ENCODE measurements around the gene MXRA8.

DNA sequence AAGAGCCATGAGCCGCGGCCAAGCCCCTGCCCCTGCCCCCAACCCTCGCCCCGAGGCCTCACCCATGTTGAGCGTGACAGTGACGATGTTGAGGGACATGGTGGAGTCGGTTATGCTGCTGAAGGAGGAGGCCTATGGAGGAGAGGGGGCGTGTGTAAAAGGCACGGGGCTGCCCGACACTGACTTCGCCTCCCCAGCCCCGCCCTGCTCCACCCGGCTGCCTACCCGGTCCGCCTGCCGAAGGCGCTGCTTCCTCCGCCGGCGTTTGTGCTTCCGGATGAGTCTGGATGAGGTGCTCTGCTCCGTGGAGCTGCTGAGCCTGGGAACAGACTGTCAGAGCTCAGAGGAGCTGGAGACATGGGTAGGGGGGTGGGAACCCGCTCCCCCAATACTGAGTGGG lies 18.2 kb downstream of the MXRA8 start:
- TF ChIP-seq, protein P1, sequence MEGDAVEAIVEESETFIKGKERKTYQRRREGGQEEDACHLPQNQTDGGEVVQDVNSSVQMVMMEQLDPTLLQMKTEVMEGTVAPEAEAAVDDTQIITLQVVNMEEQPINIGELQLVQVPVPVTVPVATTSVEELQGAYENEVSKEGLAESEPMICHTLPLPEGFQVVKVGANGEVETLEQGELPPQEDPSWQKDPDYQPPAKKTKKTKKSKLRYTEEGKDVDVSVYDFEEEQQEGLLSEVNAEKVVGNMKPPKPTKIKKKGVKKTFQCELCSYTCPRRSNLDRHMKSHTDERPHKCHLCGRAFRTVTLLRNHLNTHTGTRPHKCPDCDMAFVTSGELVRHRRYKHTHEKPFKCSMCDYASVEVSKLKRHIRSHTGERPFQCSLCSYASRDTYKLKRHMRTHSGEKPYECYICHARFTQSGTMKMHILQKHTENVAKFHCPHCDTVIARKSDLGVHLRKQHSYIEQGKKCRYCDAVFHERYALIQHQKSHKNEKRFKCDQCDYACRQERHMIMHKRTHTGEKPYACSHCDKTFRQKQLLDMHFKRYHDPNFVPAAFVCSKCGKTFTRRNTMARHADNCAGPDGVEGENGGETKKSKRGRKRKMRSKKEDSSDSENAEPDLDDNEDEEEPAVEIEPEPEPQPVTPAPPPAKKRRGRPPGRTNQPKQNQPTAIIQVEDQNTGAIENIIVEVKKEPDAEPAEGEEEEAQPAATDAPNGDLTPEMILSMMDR (IDR thresholded peaks at IDR 0.05), result no peak
- TF ChIP-seq POLR2A (IDR thresholded peaks at IDR 0.05), result no peak
- no peak for TF ChIP-seq EP300 (IDR thresholded peaks at IDR 0.05)

Data from ovary (tissue), 3 donors.